ENCODE measurements around the gene CSDE1.
A peak's percentile ranks its signal among the peaks of the same experiment; 100 is the strongest.

- TF ChIP-seq CTCF (IDR thresholded peaks at IDR 0.05) = peak in 1 of 12 donors; percentile 15
- no peak for TF ChIP-seq POLR2A (IDR thresholded peaks at IDR 0.05)
Observed at GRCh38 chr1:114764689-114765088, 6.9 kb upstream of the CSDE1 start.

Data from heart left ventricle (tissue), 13 donors.